ENCODE measurements around the gene MTMR2. TPM values are rescaled to one million over a fixed set of nuclear protein-coding genes. Genes with fewer than 3 reads are reported as not detected.

Gene MTMR2
- total RNA-seq, 2 donors from 2014 or later = 32.8 to 37.7 TPM

DNA sequence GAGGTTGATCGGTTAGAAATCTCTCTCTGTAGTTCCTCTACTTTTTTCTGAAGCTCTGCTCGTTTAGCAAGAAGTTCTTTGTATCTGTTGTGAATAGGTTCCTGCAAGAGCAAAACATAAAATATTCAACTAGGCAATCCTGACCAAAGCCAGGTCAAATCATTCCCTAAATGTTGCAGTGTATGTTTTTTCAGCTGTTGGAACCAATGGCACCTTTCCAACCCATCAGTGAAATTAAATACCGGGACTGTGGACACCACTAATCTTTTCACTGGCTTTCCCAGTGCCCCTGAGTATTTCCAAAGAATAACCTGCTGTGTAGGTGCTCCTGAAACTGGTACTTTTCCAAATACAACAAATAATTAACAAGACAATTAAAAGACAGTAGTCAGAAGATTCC lies 88.6 kb downstream of the MTMR2 start:
- DNase-seq (ENCODE audit: low spot score) = no peak
- no peak overlapping the region for H3K27ac ChIP-seq
- no peak overlapping the region for H3K4me3 ChIP-seq
- H3K9me3 ChIP-seq = no peaks in the 10 kb centered on the region
- no peaks in the 10 kb centered on the region for H3K27me3 ChIP-seq (replicated peaks; ENCODE audit: insufficient read depth)
- 33% methylated on average over 3 of the region's 3 CpGs for WGBS
- intact Hi-C loops (cut with DNase I) = loop anchor here (10.0 kb wide), 1 partner anchor 589 kb away; no protein-coding TSS in a partner anchor
- H3K36me3 ChIP-seq = no peaks in the 10 kb centered on the region
- TF ChIP-seq POLR2AphosphoS5 (IDR thresholded peaks at IDR 0.05) (no peak), CTCF (IDR thresholded peaks at IDR 0.05) (no peak), POLR2A (IDR thresholded peaks at IDR 0.05) (no peak)
- H3K4me1 ChIP-seq (replicated peaks) = peaks cover 6% of the 10 kb centered on the region

DNA sequence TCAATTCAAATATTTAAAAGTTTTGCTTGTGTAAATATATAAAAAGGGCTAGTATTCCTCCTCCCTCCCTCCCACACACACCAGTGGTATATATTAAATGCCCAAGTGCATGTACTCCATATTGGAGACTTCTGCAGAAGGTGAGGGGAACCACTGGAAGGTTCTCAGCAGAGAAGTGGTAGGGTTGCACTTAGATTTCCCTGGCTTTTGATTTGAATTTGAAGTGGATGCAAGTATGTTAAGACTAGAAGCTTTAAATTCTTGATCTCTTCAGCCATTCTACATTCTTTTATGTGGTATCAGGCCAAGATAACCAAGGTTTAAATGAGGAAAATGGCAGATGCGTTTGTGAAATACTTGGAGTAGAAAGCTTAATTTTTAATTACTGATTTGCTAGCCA lies 90.5 kb downstream of the MTMR2 start:
- no peaks in the 10 kb centered on the region for H3K9me3 ChIP-seq
- no peaks in the 10 kb centered on the region for H3K36me3 ChIP-seq
- H3K4me3 ChIP-seq = no peak overlapping the region
- peaks cover 6% of the 10 kb centered on the region for H3K4me1 ChIP-seq (replicated peaks)
- intact Hi-C loops (cut with DNase I) = loop anchor here (10.0 kb wide), 1 partner anchor 591 kb away; no protein-coding TSS in a partner anchor
- H3K27me3 ChIP-seq (replicated peaks; ENCODE audit: insufficient read depth) = no peaks in the 10 kb centered on the region
- TF ChIP-seq POLR2AphosphoS5 (IDR thresholded peaks at IDR 0.05) = no peak
- TF ChIP-seq CTCF (IDR thresholded peaks at IDR 0.05) = no peak
- TF ChIP-seq POLR2A (IDR thresholded peaks at IDR 0.05) = no peak
- DNase-seq (ENCODE audit: low spot score) = no peak
- WGBS = 86% methylated on average over 1 of the region's 1 CpG
- H3K27ac ChIP-seq = no peak overlapping the region

GRCh38 chr11:95832763-95833162 lies 91.1 kb downstream of the MTMR2 start:
- Histone ChIP-seq H3K36me3 (no peaks in the 10 kb centered on the region), H3K9me3 (no peaks in the 10 kb centered on the region), H3K4me1 (replicated peaks) (peaks cover 6% of the 10 kb centered on the region), H3K27me3 (replicated peaks; ENCODE audit: insufficient read depth) (no peaks in the 10 kb centered on the region), H3K4me3 (no peak overlapping the region), H3K27ac (no peak overlapping the region)
- intact Hi-C loops (cut with DNase I) = loop anchor here (10.0 kb wide), 1 partner anchor 592 kb away; no protein-coding TSS in a partner anchor
- no peak for DNase-seq (ENCODE audit: low spot score)
- WGBS = 56% methylated on average over 3 of the region's 3 CpGs
- TF ChIP-seq POLR2AphosphoS5 (IDR thresholded peaks at IDR 0.05) (no peak), CTCF (IDR thresholded peaks at IDR 0.05) (no peak), POLR2A (IDR thresholded peaks at IDR 0.05) (no peak)

GRCh38 chr11:95831198-95831883 lies 92.6 kb downstream of the MTMR2 start:
- no peak overlapping the region for H3K27ac ChIP-seq
- no peaks in the 10 kb centered on the region for H3K9me3 ChIP-seq
- H3K27me3 ChIP-seq (replicated peaks; ENCODE audit: insufficient read depth) = no peaks in the 10 kb centered on the region
- intact Hi-C loops (cut with DNase I) = loop anchor here (10.0 kb wide), 1 partner anchor 593 kb away; no protein-coding TSS in a partner anchor
- H3K4me1 ChIP-seq (replicated peaks) = peaks cover 6% of the 10 kb centered on the region
- 62% methylated on average over 2 of the region's 2 CpGs for WGBS
- TF ChIP-seq POLR2A (IDR thresholded peaks at IDR 0.05) (no peak), POLR2AphosphoS5 (IDR thresholded peaks at IDR 0.05) (no peak), CTCF (IDR thresholded peaks at IDR 0.05) (no peak)
- H3K36me3 ChIP-seq = no peaks in the 10 kb centered on the region
- H3K4me3 ChIP-seq = no peak overlapping the region
- DNase-seq (ENCODE audit: low spot score) = no peak

All from prostate gland (tissue), 2 donors.